Stomach (tissue), 4 donors: ENCODE data around the gene INS.

Source experiments
- CTCF ChIP-seq, 7 experiments: fragments of 450-650 bp in 4 of 7; fragments of 200-600 bp in 3 of 7; sonication (generic) in 3 of 7; IDR thresholded peaks; one replicate each; pipeline ENCODE4 v1.5.1; 2016 to 2019; ENCODE audit warnings: antibody characterized with exemption in 7 of 7, control low read depth in 2 of 7, mild to moderate bottlenecking in 1 of 7
- EP300 ChIP-seq: sonication (generic); formaldehyde crosslinking; IDR thresholded peaks from one replicate; pipeline ENCODE4 v1.6.1; 2017; ENCODE audit warnings: antibody characterized with exemption
- POLR2A ChIP-seq, 4 donors: fragments of 450-650 bp; IDR thresholded peaks; one replicate each; pipeline ENCODE4 v1.6.1; 2016; ENCODE audit warnings: antibody characterized with exemption in 4 of 4, control low read depth in 2 of 4, mild to moderate bottlenecking in 1 of 4, moderate library complexity in 1 of 4
- POLR2AphosphoS5 ChIP-seq, 3 donors: sonication (generic); formaldehyde crosslinking; IDR thresholded peaks; one replicate each; pipeline ENCODE4 v1.6.1; 2016; ENCODE audit warnings: antibody characterized with exemption in 3 of 3

GRCh38 chr11:2138431-2139122 is 22.4 kb downstream of the INS start:
- no peak for TF ChIP-seq CTCF (IDR thresholded peaks at IDR 0.05)
- no peak for TF ChIP-seq EP300
- TF ChIP-seq POLR2A (IDR thresholded peaks at IDR 0.05) = no peak
- TF ChIP-seq POLR2AphosphoS5 (IDR thresholded peaks at IDR 0.05) = no peak
